ENCODE measurements around the gene SORCS3. TPM values are rescaled to one million over a fixed set of nuclear protein-coding genes. Genes with fewer than 3 reads are reported as not detected.

The SORCS3 gene
- total and polyA plus RNA-seq, 10 of the 15 experiments (the other 5 are each of a cell fraction or from before 2014, with no cell fraction given), result 0.01 to 0.04 (median 0.02) TPM; not detected in 7

DNA sequence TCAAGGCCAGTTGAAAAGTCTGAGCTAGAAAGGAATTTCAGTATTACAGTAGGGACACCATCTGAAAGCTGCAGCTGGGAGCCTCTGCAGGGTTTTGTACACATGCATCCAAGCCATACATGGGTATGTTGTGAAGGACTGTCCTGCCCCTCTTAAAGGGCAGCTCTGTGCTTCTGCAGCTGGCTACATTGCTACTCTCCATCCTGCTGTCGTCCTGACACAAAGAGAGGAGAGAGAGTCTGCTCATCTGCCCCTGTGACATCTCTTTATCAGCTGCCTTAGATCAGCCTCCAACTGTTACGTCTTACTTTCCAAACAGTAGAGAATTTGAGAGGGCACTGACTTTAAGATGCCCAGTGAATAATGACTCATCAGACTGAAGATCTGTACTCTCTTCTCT, 602.7 kb downstream of the SORCS3 start:
- Histone ChIP-seq H3K27me3 (replicated peaks in 1 of 2; ENCODE audit: control insufficient read depth in 2 of 2, insufficient read depth in 2 of 2, low read length in 1 of 2) (no peaks in the 10 kb centered on the region), H3K27ac (ENCODE audit: control insufficient read depth, insufficient read depth) (no peak overlapping the region), H3K4me2 (ENCODE audit: control insufficient read depth, insufficient read depth) (no peak overlapping the region), H3K4me3 (no peak overlapping the region), H3K79me2 (ENCODE audit: control insufficient read depth, insufficient read depth, low read length) (no peaks in the 10 kb centered on the region), H3K4me1 (ENCODE audit: control insufficient read depth, insufficient read depth, low read length) (no peaks in the 10 kb centered on the region), H2AFZ (ENCODE audit: control insufficient read depth, low read depth, low read length) (no peak overlapping the region), H3K36me3 (ENCODE audit: control insufficient read depth in 2 of 2, insufficient read depth in 2 of 2, low read length in 1 of 2) (no peaks in the 10 kb centered on the region), H4K20me1 (ENCODE audit: control insufficient read depth, insufficient read depth) (no peaks in the 10 kb centered on the region), H3K9me3 (replicated peaks; ENCODE audit: control insufficient read depth, insufficient read depth, low read length) (no peaks in the 10 kb centered on the region), H3K9ac (ENCODE audit: control insufficient read depth, insufficient read depth, low read length) (no peak overlapping the region)
- POLR2A ChIA-PET, result no interaction called here
- CTCF ChIA-PET, result interaction anchor here (0.7 kb wide), 1 partner anchor 10 kb away, joined by 3 read pairs; no protein-coding TSS in a partner anchor
- TF ChIP-seq MEF2A (IDR thresholded peaks at IDR 0.05; ENCODE audit: insufficient read depth, low read depth, low read length) (no peak), NFYA (IDR thresholded peaks at IDR 0.05; ENCODE audit: borderline replicate concordance, low read depth, low read length) (no peak), RAD21 (IDR thresholded peaks at IDR 0.05; ENCODE audit: insufficient read depth, low read depth, low read length) (no peak), MLLT1 (IDR thresholded peaks at IDR 0.05) (no peak), EZH2 (IDR thresholded peaks at IDR 0.05; ENCODE audit: borderline replicate concordance, control insufficient read depth, low read depth, low read length) (no peak), WRNIP1 (IDR thresholded peaks at IDR 0.05; ENCODE audit: borderline replicate concordance, low read depth, low read length) (no peak), DPF2 (IDR thresholded peaks at IDR 0.05) (no peak), TCF12 (IDR thresholded peaks at IDR 0.05; ENCODE audit: low read depth, low read length) (no peak), BHLHE40 (IDR thresholded peaks at IDR 0.05; ENCODE audit: borderline replicate concordance in 1 of 2, low read depth in 2 of 2, low read length in 1 of 2) (no peak)
- TF ChIP-seq, protein P1, sequence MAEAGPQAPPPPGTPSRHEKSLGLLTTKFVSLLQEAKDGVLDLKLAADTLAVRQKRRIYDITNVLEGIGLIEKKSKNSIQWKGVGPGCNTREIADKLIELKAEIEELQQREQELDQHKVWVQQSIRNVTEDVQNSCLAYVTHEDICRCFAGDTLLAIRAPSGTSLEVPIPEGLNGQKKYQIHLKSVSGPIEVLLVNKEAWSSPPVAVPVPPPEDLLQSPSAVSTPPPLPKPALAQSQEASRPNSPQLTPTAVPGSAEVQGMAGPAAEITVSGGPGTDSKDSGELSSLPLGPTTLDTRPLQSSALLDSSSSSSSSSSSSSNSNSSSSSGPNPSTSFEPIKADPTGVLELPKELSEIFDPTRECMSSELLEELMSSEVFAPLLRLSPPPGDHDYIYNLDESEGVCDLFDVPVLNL (IDR thresholded peaks at IDR 0.05; ENCODE audit: low read depth, low read length), result no peak
- BruUV-seq (replicated peaks), result no TSS peak
- SMC1A ChIA-PET (ENCODE audit: uncharacterized antibody, unreplicated experiment), result no interaction called here
- intact Hi-C loops (cut with micrococcal nuclease; ENCODE audit: unreplicated experiment), result no loop called here
- no peak for ATAC-seq
- in situ Hi-C loops (cut with MboI), result no loop called here
- DNase-seq (ENCODE audit: low read depth, low spot score), result no peak
- WGBS (ENCODE audit: insufficient coverage, insufficient replicate concordance, low lambda C conversion rate, missing lambda C conversion rate), result 9% methylated on average over 2 of the region's 2 CpGs
- RAD21 ChIA-PET (ENCODE audit: unreplicated experiment), result interaction anchor here (0.7 kb wide), 1 partner anchor 238 kb away, joined by 3 read pairs; no protein-coding TSS in a partner anchor
- FAIRE-seq, result no peak

Data from GM12878 (cell line).